NB4 (cell line): ENCODE data around the gene WIPF1.

Experiments
- DNase-seq: peaks from one replicate; pipeline ENCODE4 v3.0.0; 2010; ENCODE audit warnings: low read depth
- H3K4me3 ChIP-seq: one replicate; pipeline ENCODE4 v1.5.1; 2011; ENCODE audit warnings: mild to moderate bottlenecking, low read depth, low read length, moderate library complexity
- MYC ChIP-seq: IDR thresholded peaks from 2 replicates; pipeline ENCODE4 v1.6.1; 2011; ENCODE audit warnings: low read depth, low read length
- POLR2A ChIP-seq: IDR thresholded peaks from 2 replicates; pipeline ENCODE4 v1.6.1; 2011; ENCODE audit warnings: mild to moderate bottlenecking; ENCODE audit not compliant: insufficient read length; ENCODE audit errors: extremely low read depth
- TF ChIP-seq, protein P1 (sequence below): IDR thresholded peaks from one replicate; pipeline ENCODE4 v1.5.1; 2012; ENCODE audit warnings: low read depth, low read length
- TF ChIP-seq, protein P2 (sequence below): IDR thresholded peaks from 2 replicates; pipeline ENCODE4 v1.6.1; 2011; ENCODE audit warnings: low read depth, low read length

WIPF1 gene

DNA sequence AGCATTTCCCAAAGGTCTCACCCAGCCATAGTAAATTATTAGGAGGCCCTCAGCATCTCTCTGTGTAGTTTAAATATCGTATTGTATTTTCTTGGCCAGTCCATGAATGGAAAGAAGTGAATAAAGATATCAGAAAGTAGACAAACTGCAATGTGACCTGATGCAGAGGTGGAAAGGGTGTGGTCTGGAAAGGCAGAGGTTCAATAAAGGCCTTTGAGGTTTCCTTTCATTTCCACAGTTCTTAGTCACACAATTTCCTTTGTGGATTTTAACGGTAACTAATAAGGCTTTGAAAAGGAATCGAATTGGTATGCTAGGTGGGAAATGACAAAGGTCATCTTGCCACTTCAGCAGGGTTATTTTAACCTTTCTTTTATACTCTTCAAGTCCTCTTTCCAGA, 20.1 kb upstream of the WIPF1 start:
- H3K4me3 ChIP-seq, result no peak overlapping the region
- no peak for DNase-seq
- TF ChIP-seq, protein P1, sequence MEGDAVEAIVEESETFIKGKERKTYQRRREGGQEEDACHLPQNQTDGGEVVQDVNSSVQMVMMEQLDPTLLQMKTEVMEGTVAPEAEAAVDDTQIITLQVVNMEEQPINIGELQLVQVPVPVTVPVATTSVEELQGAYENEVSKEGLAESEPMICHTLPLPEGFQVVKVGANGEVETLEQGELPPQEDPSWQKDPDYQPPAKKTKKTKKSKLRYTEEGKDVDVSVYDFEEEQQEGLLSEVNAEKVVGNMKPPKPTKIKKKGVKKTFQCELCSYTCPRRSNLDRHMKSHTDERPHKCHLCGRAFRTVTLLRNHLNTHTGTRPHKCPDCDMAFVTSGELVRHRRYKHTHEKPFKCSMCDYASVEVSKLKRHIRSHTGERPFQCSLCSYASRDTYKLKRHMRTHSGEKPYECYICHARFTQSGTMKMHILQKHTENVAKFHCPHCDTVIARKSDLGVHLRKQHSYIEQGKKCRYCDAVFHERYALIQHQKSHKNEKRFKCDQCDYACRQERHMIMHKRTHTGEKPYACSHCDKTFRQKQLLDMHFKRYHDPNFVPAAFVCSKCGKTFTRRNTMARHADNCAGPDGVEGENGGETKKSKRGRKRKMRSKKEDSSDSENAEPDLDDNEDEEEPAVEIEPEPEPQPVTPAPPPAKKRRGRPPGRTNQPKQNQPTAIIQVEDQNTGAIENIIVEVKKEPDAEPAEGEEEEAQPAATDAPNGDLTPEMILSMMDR, result no peak
- TF ChIP-seq POLR2A (no peak), MYC (no peak)
- TF ChIP-seq, protein P2, sequence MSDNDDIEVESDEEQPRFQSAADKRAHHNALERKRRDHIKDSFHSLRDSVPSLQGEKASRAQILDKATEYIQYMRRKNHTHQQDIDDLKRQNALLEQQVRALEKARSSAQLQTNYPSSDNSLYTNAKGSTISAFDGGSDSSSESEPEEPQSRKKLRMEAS, result no peak

DNA sequence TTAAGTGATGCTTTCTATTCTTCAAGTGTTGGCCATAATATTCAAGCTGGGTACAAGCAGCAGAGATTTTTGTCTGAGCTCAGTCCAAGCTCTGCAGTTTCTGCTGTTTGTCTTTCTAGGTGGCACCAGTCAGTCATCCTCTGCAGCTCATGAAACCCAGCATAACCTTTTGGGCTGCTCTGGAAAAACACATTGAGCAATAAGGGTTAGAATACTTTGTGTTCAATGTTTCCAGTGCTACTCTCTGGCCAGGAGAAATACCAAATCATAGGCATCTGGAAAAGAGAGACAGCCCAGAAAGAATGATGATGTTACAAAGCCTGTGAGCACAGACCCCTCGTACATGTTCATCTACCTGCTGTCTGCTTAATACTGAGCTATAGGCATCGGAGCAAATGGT, 19.5 kb upstream of the WIPF1 start:
- DNase-seq, result no peak
- H3K4me3 ChIP-seq, result no peak overlapping the region
- TF ChIP-seq MYC, result no peak
- TF ChIP-seq, protein P1, result no peak
- TF ChIP-seq, protein P2, result no peak
- TF ChIP-seq POLR2A, result no peak

DNA sequence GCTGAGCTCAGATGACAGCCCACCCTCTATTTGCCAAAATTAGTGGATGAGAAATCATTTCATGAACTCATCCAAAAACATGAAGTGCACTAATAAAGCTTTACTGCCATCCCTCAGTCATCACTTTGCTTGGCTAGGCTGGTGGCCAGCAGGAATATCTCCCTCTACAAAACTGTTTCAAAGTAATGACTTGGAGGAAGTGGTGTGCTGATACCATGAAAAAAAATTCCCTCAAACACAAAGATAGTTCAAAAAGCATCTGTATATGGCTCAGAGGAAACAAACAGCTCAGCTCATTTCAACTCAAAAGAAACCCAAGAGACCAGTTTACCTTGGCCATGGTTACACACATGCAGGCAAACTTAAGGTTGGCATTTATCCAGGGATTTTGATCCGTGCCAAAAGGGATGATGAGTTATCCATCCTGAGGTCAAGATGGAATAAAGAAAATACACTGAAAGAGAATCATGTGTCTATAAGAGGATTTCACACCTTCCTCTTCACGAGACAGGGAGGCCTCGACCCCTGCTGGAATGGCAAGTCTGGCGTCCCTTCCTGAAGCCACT, 18.4 kb upstream of the WIPF1 start:
- no peak overlapping the region for H3K4me3 ChIP-seq
- no peak for TF ChIP-seq MYC
- TF ChIP-seq, protein P2, result no peak
- TF ChIP-seq, protein P1, result no peak
- no peak for TF ChIP-seq POLR2A
- DNase-seq, result no peak

DNA sequence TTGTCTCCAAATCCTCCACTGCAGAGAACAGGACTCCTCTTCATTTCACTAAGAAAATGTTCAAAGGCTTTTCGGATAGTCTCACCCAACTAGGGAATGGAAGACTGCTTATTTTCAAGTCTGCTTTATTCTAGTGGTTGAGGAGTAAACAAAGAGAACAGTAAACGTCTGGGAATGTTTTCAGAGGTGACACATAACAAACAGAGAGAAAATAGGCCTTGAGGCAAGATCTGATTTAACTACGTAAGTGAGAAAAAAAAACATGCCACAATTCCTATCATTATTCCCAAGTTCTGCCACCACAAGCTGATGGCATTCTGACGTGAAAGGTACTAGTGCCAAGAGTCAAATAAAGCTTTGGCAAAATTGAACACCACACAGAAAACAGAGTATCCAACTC, 16.7 kb upstream of the WIPF1 start:
- DNase-seq, result no peak
- no peak overlapping the region for H3K4me3 ChIP-seq
- TF ChIP-seq MYC, result no peak
- TF ChIP-seq, protein P2, result no peak
- TF ChIP-seq, protein P1, result no peak
- no peak for TF ChIP-seq POLR2A

DNA sequence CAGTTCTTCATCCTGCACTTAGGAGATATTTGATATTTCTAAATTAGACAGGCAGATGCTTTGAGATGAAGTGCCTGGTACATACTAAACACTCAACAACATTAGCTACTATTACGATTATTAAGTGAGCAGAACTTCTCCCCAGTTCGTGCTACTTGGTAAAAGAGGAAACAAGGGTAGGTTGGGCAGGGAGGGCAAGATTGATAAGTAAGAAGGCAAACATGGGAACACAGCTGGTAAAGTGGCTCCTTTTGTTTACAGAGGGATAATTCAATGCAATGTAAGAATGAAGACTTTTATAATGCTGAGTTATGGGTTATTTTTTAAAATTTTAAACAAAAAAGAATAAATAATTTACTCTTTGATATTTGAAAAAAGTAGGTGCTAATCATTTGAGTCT, 15.9 kb upstream of the WIPF1 start:
- no peak overlapping the region for H3K4me3 ChIP-seq
- TF ChIP-seq, protein P2, result no peak
- TF ChIP-seq, protein P1, result no peak
- TF ChIP-seq MYC (no peak), POLR2A (no peak)
- no peak for DNase-seq
